HCT116 (cell line): ENCODE results near the gene ASB4. TPM values are rescaled to one million over a fixed set of nuclear protein-coding genes. Genes with fewer than 3 reads are reported as not detected.

Experiments used
- ATAC-seq: fragments of 200-7000 bp; cut with Tn5 transposase; 2 replicates; pipeline ENCODE4 v1.9.1; 2020; ENCODE audit warnings: mild to moderate bottlenecking, moderate library complexity
- BruUV-seq: library from RNA; stranded (reverse); fragments of 400-500 nt; replicated peaks from 2 replicates; lab custom pipeline; 2021; lab: Mats Ljungman, UMichigan
- CTCF ChIA-PET: fragments of 300-600 bp; sonication (Branson Sonifier 250); formaldehyde crosslinking; loops from one replicate; lab custom pipeline; 2021; ENCODE audit warnings: antibody characterized with exemption; lab: Charles Lee
- POLR2A ChIA-PET: fragments of 300-600, 350-600 bp; sonication (Branson Sonifier 250); formaldehyde crosslinking; loops from one replicate; lab custom pipeline; 2021; ENCODE audit warnings: antibody characterized with exemption; lab: Charles Lee
- RAD21 ChIA-PET, 2 experiments: fragments of 300-600 bp; sonication (Branson Sonifier 250); formaldehyde crosslinking; loops; one replicate each; lab custom pipeline; 2023; ENCODE audit warnings: low total read pairs in 2 of 2; ENCODE audit not compliant: uncharacterized antibody in 2 of 2, unreplicated experiment in 2 of 2, low non-redundant PET in 1 of 2; lab: Charles Lee
- DNase-seq: peaks from one replicate; pipeline ENCODE4 v3.0.0-alpha.2; 2010; ENCODE audit warnings: low read depth, low spot score
- H2AFZ ChIP-seq: fragments of 200-600 bp; shearing (Covaris generic), sonication (generic); 2 replicates; pipeline ENCODE4 v1.6.1; 2017; ENCODE audit warnings: low read depth, mixed run types, mixed read lengths, antibody characterized with exemption, low read length; ENCODE audit not compliant: poor library complexity, severe bottlenecking
- H3K27ac ChIP-seq: 2 replicates; pipeline ENCODE4 v1.5.1; 2012; ENCODE audit warnings: low read depth, low read length
- H3K27me3 ChIP-seq: fragments of 200-600 bp; sonication (generic); 2 replicates; pipeline ENCODE4 v1.6.1; 2016; ENCODE audit warnings: mixed run types, low read length, mixed read lengths; ENCODE audit not compliant: insufficient read depth
- H3K36me3 ChIP-seq, 2 experiments: fragments of 200-500 bp in 1 of 2; fragments of 200-600 bp in 1 of 2; sonication (Bioruptor generic) in 1 of 2; sonication (generic) in 1 of 2; 2 replicates each; pipeline versions ENCODE4 v1.5.1 to v1.6.1; 2014 to 2016; ENCODE audit warnings: low read length in 2 of 2, inconsistent platforms in 1 of 2, mixed read lengths in 1 of 2, mixed run types in 1 of 2; ENCODE audit not compliant: insufficient read depth in 2 of 2, control insufficient read depth in 1 of 2
- H3K4me1 ChIP-seq, 2 experiments: fragments of 200-600 bp in 1 of 2; sonication (generic) in 1 of 2; 2 replicates each; pipeline versions ENCODE4 v1.5.1 to v1.6.1; 2012 to 2017; ENCODE audit warnings: low read length in 2 of 2, inconsistent platforms in 1 of 2, mild to moderate bottlenecking in 1 of 2, mixed read lengths in 1 of 2, mixed run types in 1 of 2, moderate library complexity in 1 of 2; ENCODE audit not compliant: insufficient read depth in 2 of 2, control insufficient read depth in 1 of 2
- H3K4me2 ChIP-seq: fragments of 200-600 bp; sonication (generic); 2 replicates; pipeline ENCODE4 v1.6.1; 2017; ENCODE audit warnings: mixed run types, low read length, mixed read lengths
- H3K4me3 ChIP-seq, 2 experiments: fragments of 200-600 bp in 1 of 2; sonication (generic) in 1 of 2; replicated peaks in 1 of 2; 2 replicates each; pipeline ENCODE4 v1.5.1; 2011 to 2016; ENCODE audit warnings: low read length in 2 of 2, control low read depth in 1 of 2, low read depth in 1 of 2, mild to moderate bottlenecking in 1 of 2, mixed read lengths in 1 of 2, mixed run types in 1 of 2
- H3K79me2 ChIP-seq: fragments of 200-600 bp; sonication (generic); 2 replicates; pipeline ENCODE4 v1.6.1; 2017; ENCODE audit warnings: mild to moderate bottlenecking, mixed run types, low read length, moderate library complexity, mixed read lengths; ENCODE audit not compliant: insufficient read depth
- H3K9ac ChIP-seq: fragments of 200-600 bp; sonication (generic); 2 replicates; pipeline ENCODE4 v1.6.1; 2016; ENCODE audit warnings: low read length, mixed read lengths
- H3K9me2 ChIP-seq: fragments of 200-600 bp; sonication (generic), shearing (Covaris generic); 2 replicates; pipeline ENCODE4 v1.6.1; 2017; ENCODE audit warnings: mixed run types, mild to moderate bottlenecking, moderate library complexity; ENCODE audit not compliant: insufficient read depth
- H3K9me3 ChIP-seq, 2 experiments: fragments of 200-500 bp in 1 of 2; fragments of 200-600 bp in 1 of 2; sonication (Bioruptor generic) in 1 of 2; sonication (generic) in 1 of 2; 2 replicates each; pipeline ENCODE4 v1.6.1; 2014 to 2017; ENCODE audit warnings: low read length in 2 of 2, mixed read lengths in 2 of 2, inconsistent platforms in 1 of 2, low read depth in 1 of 2, mild to moderate bottlenecking in 1 of 2, mixed run types in 1 of 2, moderate library complexity in 1 of 2; ENCODE audit not compliant: control insufficient read depth in 1 of 2, insufficient read depth in 1 of 2
- H4K20me1 ChIP-seq: fragments of 200-600 bp; sonication (generic), shearing (Covaris generic); 2 replicates; pipeline ENCODE4 v1.6.1; 2017; ENCODE audit warnings: mixed run types, mild to moderate bottlenecking, moderate library complexity; ENCODE audit not compliant: insufficient read depth
- ATF3 ChIP-seq: IDR thresholded peaks from 2 replicates; pipeline ENCODE4 v1.6.1; 2012
- CBX3 ChIP-seq: IDR thresholded peaks from 2 replicates; pipeline ENCODE4 v1.6.1; 2012; ENCODE audit warnings: low read depth
- CEBPB ChIP-seq: IDR thresholded peaks from 2 replicates; pipeline ENCODE4 v1.6.1; 2012; ENCODE audit warnings: low read depth
- CTCF ChIP-seq, 3 experiments: fragments of 200-600 bp in 1 of 3; sonication (generic) in 1 of 3; IDR thresholded peaks in 2 of 3; conservative IDR thresholded peaks in 1 of 3; 2 replicates each; pipeline ENCODE4 v1.5.1; 2012 to 2017; ENCODE audit warnings: low read depth in 2 of 3, low read length in 2 of 3, antibody characterized with exemption in 1 of 3, borderline replicate concordance in 1 of 3, control low read depth in 1 of 3, mild to moderate bottlenecking in 1 of 3, mixed read lengths in 1 of 3, mixed run types in 1 of 3, moderate library complexity in 1 of 3; ENCODE audit not compliant: insufficient read depth in 1 of 3
- EGR1 ChIP-seq: IDR thresholded peaks from 2 replicates; pipeline ENCODE4 v1.6.1; 2012; ENCODE audit warnings: low read depth
- ELF1 ChIP-seq: IDR thresholded peaks from 2 replicates; pipeline ENCODE4 v1.6.1; 2012; ENCODE audit warnings: low read depth, borderline replicate concordance
- EZH2 ChIP-seq: fragments of 200-600 bp; sonication (generic); IDR thresholded peaks from 2 replicates; pipeline ENCODE4 v1.6.1; 2017; ENCODE audit warnings: antibody characterized with exemption, mixed run types
- EZH2phosphoT487 ChIP-seq: fragments of 200-600 bp; IDR thresholded peaks from 2 replicates; pipeline ENCODE4 v1.6.1; 2018; ENCODE audit warnings: antibody characterized with exemption, borderline replicate concordance
- FOSL1 ChIP-seq: IDR thresholded peaks from 2 replicates; pipeline ENCODE4 v1.6.1; 2012; ENCODE audit warnings: low read depth
- JUND ChIP-seq: IDR thresholded peaks from 2 replicates; pipeline ENCODE4 v1.6.1; 2012
- POLR2A ChIP-seq: IDR thresholded peaks from 2 replicates; pipeline ENCODE4 v1.7.0; 2011; ENCODE audit warnings: borderline replicate concordance; ENCODE audit not compliant: insufficient read depth, insufficient read length; ENCODE audit errors: extremely low read depth
- POLR2AphosphoS5 ChIP-seq: IDR thresholded peaks from 2 replicates; pipeline ENCODE4 v1.6.1; 2011; ENCODE audit warnings: mild to moderate bottlenecking, low read depth, low read length, moderate library complexity
- REST ChIP-seq: IDR thresholded peaks from 2 replicates; pipeline ENCODE4 v1.6.1; 2012; ENCODE audit warnings: low read depth
- SIN3A ChIP-seq: IDR thresholded peaks from 2 replicates; pipeline ENCODE4 v1.6.1; 2012; ENCODE audit warnings: low read depth
- SRF ChIP-seq: IDR thresholded peaks from 2 replicates; pipeline ENCODE4 v1.6.1; 2012; ENCODE audit warnings: low read depth
- YY1 ChIP-seq: IDR thresholded peaks from 2 replicates; pipeline ENCODE4 v1.6.1; 2011; ENCODE audit warnings: low read length, low read depth, moderate library complexity, mild to moderate bottlenecking; ENCODE audit not compliant: insufficient replicate concordance; ENCODE audit errors: extremely low read depth
- ZBTB33 ChIP-seq: IDR thresholded peaks from 2 replicates; pipeline ENCODE4 v1.6.1; 2011; ENCODE audit warnings: mild to moderate bottlenecking, low read length, moderate library complexity; ENCODE audit not compliant: insufficient replicate concordance; ENCODE audit errors: extremely low read depth
- ZFX ChIP-seq: fragments of 450-650 bp; IDR thresholded peaks from 2 replicates; pipeline ENCODE4 v1.6.1; 2017
- ZNF274 ChIP-seq: fragments of 200-500 bp; sonication (Bioruptor generic); IDR thresholded peaks from 2 replicates; pipeline ENCODE4 v1.6.1; 2014; ENCODE audit warnings: mild to moderate bottlenecking, low read depth, low read length, inconsistent platforms
- intact Hi-C: fragments of 100-400 bp; cut with micrococcal nuclease; formaldehyde crosslinking; loops from 2 replicates; pipeline ENCODE4 v1.10.0; 2022
- total RNA-seq: library from RNA; stranded (reverse); gene quantifications from one replicate; pipeline ENCODE4 v1.2.1, GENCODE V29; 2021; ENCODE audit not compliant: unreplicated experiment

Gene ASB4
- total RNA-seq, 1 experiment from 2014 or later: 0.12 TPM

GRCh38 chr7:95491634-95492314, 6.0 kb downstream of the ASB4 start:
- H3K4me3 ChIP-seq: peak overlapping the region in 1 of 2 experiments; percentile 27; a peak in 3 of 4 replicates
- peak overlapping the region; percentile 71 for H3K4me2 ChIP-seq
- no peaks in the 10 kb centered on the region for H3K9me2 ChIP-seq
- H3K27me3 ChIP-seq: no peaks in the 10 kb centered on the region
- ChIA-PET CTCF (interaction anchor here (1.3 to 4.7 kb wide), 4 partner anchors 14 to 199 kb away, joined by 3 to 19 read pairs (median 14); no protein-coding TSS in a partner anchor), POLR2A (interaction anchor here (1.3 kb wide), 1 partner anchor 20 kb away, joined by 3 read pairs; no protein-coding TSS in a partner anchor), RAD21 (no interaction called here)
- ATAC-seq (peak; percentile 95), DNase-seq (peak; percentile 94)
- peak overlapping the region; percentile 15; the same call in 1 of the 2 replicates for H3K27ac ChIP-seq
- peaks cover 20 to 30% of the 10 kb centered on the region in 2 experiments for H3K4me1 ChIP-seq
- BruUV-seq: no TSS peak
- no peaks in the 10 kb centered on the region for H3K9me3 ChIP-seq
- no peaks in the 10 kb centered on the region for H3K36me3 ChIP-seq
- 0 out of 2 replicates have a peak overlapping the region, but pooled peaks have one; percentile 3 for H3K9ac ChIP-seq
- H4K20me1 ChIP-seq: no peaks in the 10 kb centered on the region
- peak overlapping the region; percentile 75 for H2AFZ ChIP-seq
- intact Hi-C loops: no loop called here
- H3K79me2 ChIP-seq: no peaks in the 10 kb centered on the region
- TF ChIP-seq ZFX: no peak; the same call in 1 of the 2 replicates
- TF ChIP-seq CTCF (IDR thresholded peaks at IDR 0.05 in 2 of 3, conservative IDR thresholded peaks at IDR 0.05 in 1 of 3; ENCODE audit: borderline replicate concordance in 1 of 3, insufficient read depth in 1 of 3, low read depth in 2 of 3, low read length in 2 of 3): no peak
- no peak for TF ChIP-seq EZH2phosphoT487
- peak; percentile 56 for TF ChIP-seq JUND
- TF ChIP-seq SIN3A: 0 out of 2 replicates have a peak, but pooled peaks have one; percentile 34
- TF ChIP-seq YY1: no peak
- TF ChIP-seq ZNF274: no peak
- TF ChIP-seq EZH2: no peak
- TF ChIP-seq ELF1: no peak
- peak; percentile 51 for TF ChIP-seq POLR2AphosphoS5
- peak; percentile 56; the same call in 1 of the 2 replicates for TF ChIP-seq FOSL1
- TF ChIP-seq POLR2A: no peak
- peak; percentile 51; the same call in 1 of the 2 replicates for TF ChIP-seq CEBPB
- no peak; the same call in 1 of the 2 replicates for TF ChIP-seq ATF3
- TF ChIP-seq SRF: peak; percentile 59
- no peak for TF ChIP-seq ZBTB33
- peak; percentile 71 for TF ChIP-seq EGR1
- peak; percentile 88 for TF ChIP-seq CBX3
- no peak for TF ChIP-seq REST
